EL (cell line): ENCODE results near the gene CXorf51B.
"Not testable (repeated sequence)": the region's sequence is repeated elsewhere in the genome, so short reads cannot be mapped to it uniquely, and the experiment has no call there.

Experiments used
- DNase-seq: peaks from one replicate; pipeline ENCODE4 v3.0.0-alpha.2; 2016

Gene CXorf51B

DNA sequence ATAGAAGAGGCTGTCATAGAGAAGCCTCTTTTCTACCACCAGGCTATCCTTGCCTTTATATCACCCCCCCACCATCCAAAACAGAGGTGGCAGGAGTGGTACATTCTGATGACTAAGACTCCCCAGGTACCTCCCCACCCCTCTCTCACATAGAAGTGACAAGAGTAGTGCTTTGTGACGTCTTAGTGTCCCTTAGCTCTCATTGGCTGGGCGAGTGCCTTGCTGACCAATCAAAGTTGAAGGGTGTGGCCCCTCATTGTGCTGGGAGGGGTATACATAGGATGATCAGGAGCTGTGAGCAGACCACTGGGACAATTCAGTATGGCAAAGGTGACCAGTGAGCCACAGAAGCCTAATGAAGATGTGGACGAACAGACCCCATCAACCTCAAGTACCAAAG, at the start of gene CXorf51B:
Gene CXorf51B, plus strand, starts transcription at position 301 of the 400 bp plus-strand sequence. Its CDS starts 21 bp downstream, at position 322.
- DNase-seq: not testable (repeated sequence)

DNA sequence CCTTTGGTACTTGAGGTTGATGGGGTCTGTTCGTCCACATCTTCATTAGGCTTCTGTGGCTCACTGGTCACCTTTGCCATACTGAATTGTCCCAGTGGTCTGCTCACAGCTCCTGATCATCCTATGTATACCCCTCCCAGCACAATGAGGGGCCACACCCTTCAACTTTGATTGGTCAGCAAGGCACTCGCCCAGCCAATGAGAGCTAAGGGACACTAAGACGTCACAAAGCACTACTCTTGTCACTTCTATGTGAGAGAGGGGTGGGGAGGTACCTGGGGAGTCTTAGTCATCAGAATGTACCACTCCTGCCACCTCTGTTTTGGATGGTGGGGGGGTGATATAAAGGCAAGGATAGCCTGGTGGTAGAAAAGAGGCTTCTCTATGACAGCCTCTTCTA, 5.1 kb downstream of the CXorf51B start, which contains the start of gene CXorf51A:
Gene CXorf51A, minus strand, starts transcription at position 101 of the 400 bp plus-strand sequence. Its CDS starts 21 bp downstream, at position 80.
- DNase-seq: not testable (repeated sequence)

- DNase-seq: no peak
These were observed 22.4 kb downstream of the CXorf51B start for GRCh38 chrX:146831994-146832393.

DNA sequence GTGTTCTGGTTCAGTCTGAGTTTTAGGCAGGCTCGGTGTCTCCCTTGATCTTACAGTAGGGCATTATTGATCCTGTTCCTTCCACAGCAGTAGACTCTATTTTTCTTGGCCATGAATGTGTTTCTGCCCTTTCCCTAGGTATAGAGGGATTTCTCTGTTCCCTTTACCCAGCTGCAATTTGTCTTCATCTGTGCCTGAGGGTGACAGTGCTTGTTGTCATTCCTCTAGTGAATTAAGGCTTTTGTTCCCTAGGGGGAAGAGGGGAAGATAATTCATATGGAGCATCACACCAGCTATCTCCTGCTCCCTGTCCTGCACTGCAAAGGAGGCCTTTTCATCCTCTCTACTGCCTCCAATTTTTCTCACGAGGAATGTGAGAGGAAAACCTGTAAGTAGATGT, 44.7 kb downstream of the CXorf51B start:
- DNase-seq: no peak
